ENCODE results near the gene CCR9.

DNA sequence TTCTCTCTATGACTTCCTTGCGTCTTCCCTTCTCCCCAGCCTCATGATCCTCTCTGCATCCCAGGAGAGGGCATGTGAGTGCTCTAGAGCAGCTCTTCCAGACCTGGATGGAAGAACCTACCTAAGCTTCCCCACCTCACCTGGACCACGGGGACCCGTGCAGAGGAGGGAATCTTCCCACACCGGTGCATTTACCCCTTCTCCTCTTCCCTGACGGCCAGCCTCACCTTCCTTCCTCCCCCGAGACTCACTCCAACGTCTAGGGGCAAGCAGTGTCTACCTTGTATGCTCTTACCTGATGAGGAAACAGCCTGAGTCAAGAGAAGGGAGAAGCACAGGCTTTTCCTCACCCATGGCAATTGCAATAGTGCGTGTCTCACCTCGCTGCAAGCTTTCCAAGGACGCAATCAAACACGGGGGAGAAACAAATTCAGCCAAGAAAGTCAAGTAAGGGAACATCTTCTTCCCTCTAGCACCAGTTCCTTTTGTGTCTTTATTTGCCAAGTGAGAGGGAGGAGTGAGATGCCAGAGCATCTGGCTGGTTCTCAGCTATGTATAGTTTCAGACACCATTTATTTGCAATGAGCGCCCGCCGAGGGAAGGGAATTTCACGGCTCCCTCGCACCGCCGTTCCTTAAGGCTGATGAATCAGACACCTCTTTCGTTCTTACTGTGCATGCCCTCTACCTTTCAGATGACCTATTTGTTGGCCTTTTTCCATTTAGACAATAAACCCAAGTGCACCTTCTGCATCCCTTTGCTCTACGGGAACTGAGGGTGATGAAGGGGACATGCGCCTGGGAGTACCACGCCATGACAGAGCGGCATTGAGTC lies 1.8 kb upstream of the CCR9 start:
- TF ChIP-seq GATA2 (IDR thresholded peaks at IDR 0.05; ENCODE audit: low read depth, low read length) (no peak), GATA3 (IDR thresholded peaks at IDR 0.05; ENCODE audit: low read depth, low read length) (no peak)

All from SH-SY5Y (cell line).